HepG2 (cell line): Measurements from ENCODE around the gene HEYL. TPM values are rescaled to one million over a fixed set of nuclear protein-coding genes. Genes with fewer than 3 reads are reported as not detected.
A peak's percentile ranks its signal among the peaks of the same experiment; 100 is the strongest.

ENCODE experiments used
- ATAC-seq: fragments of 200-7000 bp; cut with Tn5 transposase; 3 replicates; pipeline ENCODE4 v1.9.1; 2020; ENCODE audit warnings: mild to moderate bottlenecking, moderate library complexity
- BruUV-seq: library from RNA; stranded (reverse); fragments of 400-500 nt; replicated peaks from 2 replicates; lab custom pipeline; 2021; lab: Mats Ljungman, UMichigan
- CTCF ChIA-PET: fragments of 300-600 bp; formaldehyde crosslinking; extraction: SDS; loops from one replicate; lab custom pipeline; 2021; ENCODE audit warnings: low total read pairs, inconsistent platforms, low intra/inter-chr PET ratio; lab: Yijun Ruan, JAX
- POLR2A ChIA-PET: fragments of 350-600 bp; sonication (Branson Sonifier 250); formaldehyde crosslinking; loops from one replicate; lab custom pipeline; 2020; ENCODE audit warnings: antibody characterized with exemption, inconsistent platforms; lab: Yijun Ruan, JAX
- DNase-seq: peaks from one replicate; pipeline ENCODE4 v3.0.0-alpha.2; 2015; ENCODE audit warnings: low spot score
- FAIRE-seq: peaks from 3 replicates; lab custom pipeline; 2011; peaks lifted over from hg19 to GRCh38; lab: Jason Lieb, UNC
- H2AFZ ChIP-seq: one replicate; pipeline ENCODE4 v1.6.1; 2011; ENCODE audit warnings: low read length, inconsistent platforms
- H3K27ac ChIP-seq: fragments of 300-600 bp; 3 replicates; pipeline ENCODE4 v1.8.0; 2011; ENCODE audit warnings: mixed run types, mild to moderate bottlenecking, mixed read lengths, low read length, inconsistent platforms; ENCODE audit not compliant: insufficient read depth; ENCODE audit errors: extremely low read length
- H3K27me3 ChIP-seq, 2 experiments: fragments of 200-600 bp in 1 of 2; 2 replicates in 1 of 2; 3 replicates in 1 of 2; pipeline versions ENCODE4 v1.6.0 to v1.8.0; 2011; ENCODE audit warnings: low read length in 2 of 2, mild to moderate bottlenecking in 2 of 2, moderate library complexity in 2 of 2, inconsistent platforms in 1 of 2; ENCODE audit not compliant: insufficient read depth in 2 of 2, control insufficient read depth in 1 of 2
- H3K36me3 ChIP-seq, 2 experiments: fragments of 200-600 bp in 1 of 2; replicated peaks in 1 of 2; 2 replicates in 1 of 2; 3 replicates in 1 of 2; pipeline versions ENCODE4 v1.5.1 to v1.8.0; 2011; ENCODE audit warnings: low read length in 2 of 2, inconsistent platforms in 1 of 2; ENCODE audit not compliant: insufficient read depth in 2 of 2, control insufficient read depth in 1 of 2
- H3K4me1 ChIP-seq: 2 replicates; pipeline ENCODE4 v1.5.1; 2012; ENCODE audit warnings: low read length, inconsistent platforms; ENCODE audit not compliant: insufficient read depth
- H3K4me2 ChIP-seq: 2 replicates; pipeline ENCODE4 v1.6.0; 2011; ENCODE audit warnings: low read depth, low read length, inconsistent platforms
- H3K4me3 ChIP-seq, 3 experiments: fragments of 200-600 bp in 1 of 3; sonication (generic), shearing (Covaris generic) in 1 of 3; replicated peaks in 1 of 3; 2 replicates each; pipeline ENCODE4 v1.5.1; 2011 to 2016; ENCODE audit warnings: low read length in 3 of 3, inconsistent platforms in 2 of 3, low read depth in 2 of 3, mild to moderate bottlenecking in 2 of 3, control low read depth in 1 of 3, mixed read lengths in 1 of 3; ENCODE audit not compliant: insufficient read depth in 1 of 3
- H3K79me2 ChIP-seq: one replicate; pipeline ENCODE4 v1.6.1; 2011; ENCODE audit warnings: low read length, inconsistent platforms; ENCODE audit not compliant: insufficient read depth
- H3K9ac ChIP-seq: 2 replicates; pipeline ENCODE4 v1.6.0; 2011; ENCODE audit warnings: mild to moderate bottlenecking, low read depth, low read length, inconsistent platforms; ENCODE audit not compliant: insufficient read depth
- H3K9me3 ChIP-seq: 2 replicates; pipeline ENCODE4 v1.5.1; 2012; ENCODE audit warnings: mild to moderate bottlenecking, low read length
- H4K20me1 ChIP-seq: 2 replicates; pipeline ENCODE4 v1.6.0; 2011; ENCODE audit warnings: inconsistent platforms, mild to moderate bottlenecking, low read length, moderate library complexity; ENCODE audit not compliant: insufficient read depth
- PHB2 ChIP-seq: fragments of 450-650 bp; IDR thresholded peaks from 2 replicates; pipeline ENCODE4 v1.6.1; 2018; ENCODE audit not compliant: partially characterized antibody
- ZNF180 ChIP-seq: sonication (generic); formaldehyde crosslinking; IDR thresholded peaks from 2 replicates; pipeline ENCODE4 v1.4.0; 2020; ENCODE audit warnings: low read depth, missing genetic modification reagents, borderline replicate concordance
- ZNF263 ChIP-seq: sonication (generic); formaldehyde crosslinking; IDR thresholded peaks from 2 replicates; pipeline ENCODE4 v1.4.0; 2020; ENCODE audit warnings: missing genetic modification reagents
- ZNF546 ChIP-seq: sonication (generic); formaldehyde crosslinking; conservative IDR thresholded peaks from 2 replicates; pipeline ENCODE4 v1.8.1; 2023; ENCODE audit warnings: mild to moderate bottlenecking, missing genetic modification reagents
- WGBS: methylation state at CpG from one replicate; pipeline ENCODE4 v1.1.6; 2017; ENCODE audit warnings: low lambda C conversion rate; 5-methylcytosine and 5-hydroxymethylcytosine counted together
- in situ Hi-C: cut with HindIII; loops from 2 replicates; pipeline ENCODE4 v1.10.0; 2017; ENCODE audit warnings: low pct_unique_long_range_greater_than_20kb; ENCODE audit not compliant: extremely low pct_ligation_motif_present
- intact Hi-C: fragments of 100-400 bp; cut with micrococcal nuclease; formaldehyde crosslinking; loops from one replicate; pipeline ENCODE4 v1.10.0; 2022; ENCODE audit not compliant: unreplicated experiment
- polyA plus RNA-seq, 8 experiments: library from polyadenylated mRNA; depleted of rRNA in 3 of 8; stranded (reverse) in 7 of 8; unstranded in 1 of 8; fragments of >200 nt; fragmentation: Illumina TruSeq in 4 of 8; extraction: Trizol in 4 of 8; gene quantifications; 2 replicates each; pipeline versions ENCODE4 v1.2.1 to v1.2.3, GENCODE V29; 2011 to 2016; ENCODE audit warnings: low read depth in 4 of 8, missing spikeins in 1 of 8, mixed read lengths in 1 of 8; ENCODE audit not compliant: insufficient read depth in 1 of 8
- total RNA-seq, 5 experiments: library from RNA; depleted of rRNA; stranded (reverse); fragments of >200 nt; fragmentation: Illumina TruSeq; extraction: Trizol; gene quantifications; 2 replicates each; pipeline ENCODE4 v1.2.3, GENCODE V29; 2016; ENCODE audit warnings: low read depth in 1 of 5
- TF ChIP-seq, protein P1 (sequence below): sonication (generic); formaldehyde crosslinking; IDR thresholded peaks from 2 replicates; pipeline ENCODE4 v1.5.0; 2020; ENCODE audit warnings: missing genetic modification reagents

The HEYL gene
- total and polyA plus RNA-seq, 2 of the 13 experiments (the other 11 are each of a cell fraction or from before 2014, with no cell fraction given): 0.03 to 0.04 TPM

DNA sequence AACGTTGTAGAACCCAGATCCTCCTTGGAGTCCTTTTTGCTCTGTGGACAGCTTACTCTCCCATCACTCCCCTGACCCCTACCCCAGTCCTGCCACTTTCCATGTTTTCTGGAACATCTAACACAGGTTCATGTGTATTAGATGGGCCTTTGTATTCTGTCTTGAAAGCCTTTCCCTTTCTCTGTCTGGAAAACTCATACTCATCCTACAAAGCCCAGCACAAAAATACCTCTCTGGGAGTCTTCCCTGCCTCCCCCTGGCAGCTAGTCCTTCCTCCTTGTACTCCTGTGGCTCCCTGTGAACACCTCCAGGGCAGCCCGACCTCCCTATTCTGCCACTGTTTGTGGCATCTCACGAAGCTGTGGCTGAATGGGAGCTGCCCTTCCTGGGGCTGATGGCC is 7.8 kb upstream of the HEYL start:
- ChIA-PET POLR2A (no interaction called here), CTCF (no interaction called here)
- in situ Hi-C loops: no loop called here
- Histone ChIP-seq H3K4me1 (no peaks in the 10 kb centered on the region), H3K79me2 (no peaks in the 10 kb centered on the region), H3K27ac (no peak overlapping the region), H3K9ac (no peak overlapping the region), H2AFZ (no peak overlapping the region), H3K27me3 (peaks cover 3 to 24% of the 10 kb centered on the region in 2 experiments; a peak in 4 of 5 replicates), H4K20me1 (no peaks in the 10 kb centered on the region), H3K4me2 (no peak overlapping the region), H3K9me3 (no peaks in the 10 kb centered on the region), H3K36me3 (no peaks in the 10 kb centered on the region), H3K4me3 (no peak overlapping the region)
- TF ChIP-seq, protein P1, sequence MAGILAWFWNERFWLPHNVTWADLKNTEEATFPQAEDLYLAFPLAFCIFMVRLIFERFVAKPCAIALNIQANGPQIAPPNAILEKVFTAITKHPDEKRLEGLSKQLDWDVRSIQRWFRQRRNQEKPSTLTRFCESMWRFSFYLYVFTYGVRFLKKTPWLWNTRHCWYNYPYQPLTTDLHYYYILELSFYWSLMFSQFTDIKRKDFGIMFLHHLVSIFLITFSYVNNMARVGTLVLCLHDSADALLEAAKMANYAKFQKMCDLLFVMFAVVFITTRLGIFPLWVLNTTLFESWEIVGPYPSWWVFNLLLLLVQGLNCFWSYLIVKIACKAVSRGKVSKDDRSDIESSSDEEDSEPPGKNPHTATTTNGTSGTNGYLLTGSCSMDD (CRISPR knock-in tag): no peak
- no peak for TF ChIP-seq ZNF546 (CRISPR knock-in tag)
- DNase-seq: no peak
- no peak for FAIRE-seq
- ATAC-seq: no peak
- WGBS: 0% methylated on average over 2 of the region's 3 CpGs
- intact Hi-C loops: no loop called here
- no TSS peak for BruUV-seq

- in situ Hi-C loops: no loop called here
- intact Hi-C loops: no loop called here
- H3K27ac ChIP-seq: no peak overlapping the region
- POLR2A ChIA-PET: no interaction called here
- no peaks in the 10 kb centered on the region for H3K36me3 ChIP-seq
- H3K9ac ChIP-seq: no peak overlapping the region
- peak; percentile 78 for ATAC-seq
- no peak for FAIRE-seq
- H4K20me1 ChIP-seq: no peaks in the 10 kb centered on the region
- no TSS peak for BruUV-seq
- no peak overlapping the region for H3K4me2 ChIP-seq
- H3K27me3 ChIP-seq: peaks cover 3 to 24% of the 10 kb centered on the region in 2 experiments; a peak in 4 of 5 replicates
- H3K4me3 ChIP-seq: no peak overlapping the region
- TF ChIP-seq PHB2 (no peak), ZNF180 (CRISPR knock-in tag) (no peak), ZNF263 (CRISPR knock-in tag) (peak; percentile 33; the same call in 1 of the 2 replicates)
- H3K9me3 ChIP-seq: no peaks in the 10 kb centered on the region
- no peaks in the 10 kb centered on the region for H3K4me1 ChIP-seq
- no peak for DNase-seq
- H2AFZ ChIP-seq: no peak overlapping the region
- H3K79me2 ChIP-seq: no peaks in the 10 kb centered on the region
- WGBS: 11% methylated on average over 9 of the region's 12 CpGs
- CTCF ChIA-PET: no interaction called here
These were observed 7.0 kb upstream of the HEYL start for GRCh38 chr1:39646232-39647081.
